ENCODE results near the gene ELAC2.

GRCh38 chr17:13010959-13011358 is 6.9 kb downstream of the ELAC2 start:
- TF ChIP-seq, protein P1, sequence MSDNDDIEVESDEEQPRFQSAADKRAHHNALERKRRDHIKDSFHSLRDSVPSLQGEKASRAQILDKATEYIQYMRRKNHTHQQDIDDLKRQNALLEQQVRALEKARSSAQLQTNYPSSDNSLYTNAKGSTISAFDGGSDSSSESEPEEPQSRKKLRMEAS (IDR thresholded peaks at IDR 0.05) = no peak
- no peak for TF ChIP-seq TCF12 (IDR thresholded peaks at IDR 0.05; ENCODE audit: low read depth)
- no peak for TF ChIP-seq CREB1 (IDR thresholded peaks at IDR 0.05; ENCODE audit: low read depth)
- no peak for TF ChIP-seq RAD21 (IDR thresholded peaks at IDR 0.05; ENCODE audit: low read depth)
- no peak for TF ChIP-seq ZBTB7A (IDR thresholded peaks at IDR 0.05; ENCODE audit: low read depth)
- no peak for TF ChIP-seq EP300 (IDR thresholded peaks at IDR 0.05; ENCODE audit: borderline replicate concordance)

Measured in Ishikawa (cell line).